Smooth muscle cell (in vitro differentiated cells): Measurements from ENCODE around the gene DYRK2. TPM values are rescaled to one million over a fixed set of nuclear protein-coding genes. Genes with fewer than 3 reads are reported as not detected.

Experiments
- DNase-seq: peaks from one replicate; lab custom pipeline; 2025; ENCODE audit not compliant: unreplicated experiment; lab: John Stamatoyannopoulos, UW
- H2AFZ ChIP-seq: fragments of 200-600 bp; sonication (generic); 2 replicates; pipeline ENCODE4 v1.6.0; 2016; ENCODE audit warnings: antibody characterized with exemption, low read depth, mild to moderate bottlenecking
- H3F3A ChIP-seq: fragments of 200-600 bp; sonication (generic); 2 replicates; pipeline ENCODE4 v1.6.0; 2017; ENCODE audit warnings: antibody characterized with exemption, low read depth
- H3K27ac ChIP-seq: fragments of 200-600 bp; sonication (generic); 2 replicates; pipeline ENCODE4 v1.5.1; 2016; ENCODE audit warnings: low read depth, mild to moderate bottlenecking
- H3K27me3 ChIP-seq: fragments of 200-600 bp; sonication (generic); 2 replicates; pipeline ENCODE4 v1.6.1; 2016; ENCODE audit warnings: low read depth, mild to moderate bottlenecking
- H3K36me3 ChIP-seq: fragments of 200-600 bp; sonication (generic); 2 replicates; pipeline ENCODE4 v1.5.1; 2016; ENCODE audit warnings: low read depth
- H3K4me1 ChIP-seq: fragments of 200-600 bp; sonication (generic); 2 replicates; pipeline ENCODE4 v1.5.1; 2016; ENCODE audit warnings: low read depth
- H3K4me2 ChIP-seq: fragments of 200-600 bp; sonication (generic); 2 replicates; pipeline ENCODE4 v1.6.0; 2016; ENCODE audit warnings: mild to moderate bottlenecking
- H3K4me3 ChIP-seq: fragments of 200-600 bp; sonication (generic); 2 replicates; pipeline ENCODE4 v1.5.1; 2016; ENCODE audit warnings: mild to moderate bottlenecking
- H3K79me2 ChIP-seq: fragments of 200-600 bp; sonication (generic); 2 replicates; pipeline ENCODE4 v1.6.0; 2016; ENCODE audit warnings: low read depth, mild to moderate bottlenecking
- H3K9ac ChIP-seq: fragments of 200-600 bp; sonication (generic); 2 replicates; pipeline ENCODE4 v1.6.0; 2016; ENCODE audit warnings: low read depth
- H3K9me3 ChIP-seq: fragments of 200-600 bp; sonication (generic); replicated peaks from 2 replicates; pipeline ENCODE4 v1.5.1; 2016; ENCODE audit warnings: low read depth
- H4K20me1 ChIP-seq: fragments of 200-600 bp; sonication (generic); 2 replicates; pipeline ENCODE4 v1.6.0; 2016; ENCODE audit warnings: low read depth
- CTCF ChIP-seq: fragments of 200-600 bp; sonication (generic); IDR thresholded peaks from 2 replicates; pipeline ENCODE4 v1.5.1; 2017; ENCODE audit warnings: borderline replicate concordance, mild to moderate bottlenecking, antibody characterized with exemption; ENCODE audit not compliant: insufficient read depth, poor library complexity, severe bottlenecking
- WGBS: methylation state at CpG from one replicate; pipeline ENCODE4 v1.1.7; 2016; ENCODE audit warnings: low lambda C conversion rate; 5-methylcytosine and 5-hydroxymethylcytosine counted together
- polyA plus RNA-seq: library from polyadenylated mRNA; unstranded; fragments of >200 nt; fragmentation: Nextera tagmentation; extraction: Ambion mirVana; gene quantifications from 2 replicates; pipeline ENCODE4 v1.2.1, GENCODE V29; 2016
- total RNA-seq: library from RNA; depleted of rRNA; stranded (reverse); fragments of >200 nt; gene quantifications from 2 replicates; pipeline ENCODE4 v1.2.3, GENCODE V29; 2014

DYRK2 gene
- total and polyA plus RNA-seq, 2 experiments from 2014 or later, result 44.0 to 64.1 TPM

GRCh38 chr12:67698672-67699581, 50.4 kb downstream of the DYRK2 start:
- no peaks in the 10 kb centered on the region for H3K9me3 ChIP-seq
- peak overlapping the region; percentile 87 for H3K27ac ChIP-seq
- H3K36me3 ChIP-seq, result no peaks in the 10 kb centered on the region
- H2AFZ ChIP-seq, result peak overlapping the region; percentile 28
- H3K4me3 ChIP-seq, result peak overlapping the region; percentile 6
- H4K20me1 ChIP-seq, result no peaks in the 10 kb centered on the region
- TF ChIP-seq CTCF, result no peak
- peaks cover 5% of the 10 kb centered on the region for H3F3A ChIP-seq
- WGBS, result 35% methylated on average over 6 of the region's 6 CpGs
- no peaks in the 10 kb centered on the region for H3K79me2 ChIP-seq
- no peaks in the 10 kb centered on the region for H3K27me3 ChIP-seq
- H3K9ac ChIP-seq, result peak overlapping the region; percentile 57
- no peak for DNase-seq
- H3K4me2 ChIP-seq, result peak overlapping the region; percentile 77
- peaks cover 6% of the 10 kb centered on the region for H3K4me1 ChIP-seq

- no peak for DNase-seq
Observed at GRCh38 chr12:67701121-67701520, 52.6 kb downstream of the DYRK2 start.

GRCh38 chr12:67702136-67702535, 53.6 kb downstream of the DYRK2 start:
- Histone ChIP-seq H3K36me3 (no peaks in the 10 kb centered on the region), H3F3A (peaks cover 20% of the 10 kb centered on the region), H3K27ac (no peak overlapping the region), H3K4me2 (no peak overlapping the region), H3K4me3 (no peak overlapping the region), H4K20me1 (no peaks in the 10 kb centered on the region), H3K9me3 (no peaks in the 10 kb centered on the region), H3K4me1 (peaks cover 21% of the 10 kb centered on the region), H3K27me3 (no peaks in the 10 kb centered on the region), H2AFZ (no peak overlapping the region), H3K9ac (no peak overlapping the region), H3K79me2 (no peaks in the 10 kb centered on the region)
- 79% methylated on average over 1 of the region's 1 CpG for WGBS
- no peak for DNase-seq
- TF ChIP-seq CTCF, result no peak

More at GRCh38 chr12:67701121-67701520, 52.6 kb downstream of the DYRK2 start:
- TF ChIP-seq CTCF, result no peak
- no peaks in the 10 kb centered on the region for H3K36me3 ChIP-seq
- peak overlapping the region; percentile 7 for H3K4me2 ChIP-seq
- peaks cover 15% of the 10 kb centered on the region for H3K4me1 ChIP-seq
- no peaks in the 10 kb centered on the region for H3K9me3 ChIP-seq
- H3K4me3 ChIP-seq, result no peak overlapping the region
- 58% methylated on average over 2 of the region's 2 CpGs for WGBS
- H3K27ac ChIP-seq, result peak overlapping the region; percentile 55
- H3K9ac ChIP-seq, result no peak overlapping the region
- H3F3A ChIP-seq, result peaks cover 12% of the 10 kb centered on the region
- no peaks in the 10 kb centered on the region for H3K79me2 ChIP-seq
- no peaks in the 10 kb centered on the region for H4K20me1 ChIP-seq
- no peak overlapping the region for H2AFZ ChIP-seq
- H3K27me3 ChIP-seq, result no peaks in the 10 kb centered on the region
